ENCODE data around the gene SHANK1.
"Not testable (repeated sequence)": the region's sequence is repeated elsewhere in the genome, so short reads cannot be mapped to it uniquely, and the experiment has no call there.

SHANK1 gene

DNA sequence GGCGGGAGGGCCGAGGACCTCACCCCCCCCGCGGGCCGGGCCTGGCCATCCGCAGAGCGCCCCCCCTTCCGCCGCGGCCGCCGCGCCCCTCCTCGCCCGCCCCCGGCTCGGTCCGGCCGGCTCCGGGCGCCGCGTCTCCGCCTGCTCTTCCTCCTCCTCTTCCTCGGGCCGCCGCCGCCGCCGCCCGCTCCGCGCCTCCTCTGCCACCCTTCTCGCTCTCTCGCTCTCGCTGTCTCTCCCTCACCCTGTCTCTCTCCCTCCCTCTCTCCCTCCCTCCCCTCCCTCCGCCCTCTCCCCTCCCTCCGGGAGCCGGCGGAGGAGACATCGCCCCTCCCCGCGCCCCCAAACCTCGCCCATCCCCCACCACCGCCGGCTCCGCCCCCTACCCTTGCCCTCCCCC is at the start of gene SHANK1:
Gene SHANK1 (minus strand): TSS at position 237 of the 400 bp plus-strand sequence. CDS start 2,883 bp downstream, outside the sequence.
- no peak for DNase-seq (ENCODE audit: low read depth)

DNA sequence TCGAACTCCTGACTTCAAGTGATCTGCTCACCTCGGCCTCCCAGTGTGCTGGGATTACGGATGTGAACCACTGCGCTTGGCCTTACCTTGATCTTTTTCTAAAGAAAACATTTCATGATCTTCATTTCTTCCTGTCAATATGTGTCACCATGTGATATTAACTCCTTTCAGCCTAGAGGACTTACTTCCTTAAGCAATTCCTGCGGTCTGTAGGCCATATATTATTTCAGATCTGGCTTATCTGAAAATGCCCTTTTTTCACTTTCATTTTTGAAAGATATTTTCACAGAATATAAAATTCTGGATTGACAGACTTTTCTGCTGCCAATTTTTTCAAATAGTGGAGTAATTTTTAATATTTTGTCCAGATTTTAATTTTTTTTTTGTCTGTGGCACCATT is 48.7 kb upstream of the SHANK1 start:
- DNase-seq (ENCODE audit: low read depth) = no peak

DNA sequence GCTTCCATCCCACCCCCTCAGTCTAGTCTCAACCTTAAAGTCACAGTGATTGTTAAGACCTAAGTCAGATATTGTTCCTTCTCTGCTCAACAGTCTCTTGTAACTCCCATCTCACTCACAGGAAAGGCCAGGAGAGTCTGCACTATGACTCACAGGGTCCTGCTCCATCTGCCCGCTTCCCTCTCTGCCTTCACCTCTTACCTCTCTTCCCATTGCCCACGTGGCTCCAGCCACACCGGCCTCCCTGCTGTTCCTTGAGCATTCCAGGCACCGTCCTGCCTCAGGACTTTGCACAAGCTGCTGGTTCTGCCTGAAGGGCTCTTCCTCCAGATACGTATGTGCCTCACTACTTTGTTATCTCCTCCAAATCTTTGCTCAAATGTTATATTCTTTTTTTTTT is 47.7 kb upstream of the SHANK1 start:
- not testable (repeated sequence) for DNase-seq (ENCODE audit: low read depth)

DNA sequence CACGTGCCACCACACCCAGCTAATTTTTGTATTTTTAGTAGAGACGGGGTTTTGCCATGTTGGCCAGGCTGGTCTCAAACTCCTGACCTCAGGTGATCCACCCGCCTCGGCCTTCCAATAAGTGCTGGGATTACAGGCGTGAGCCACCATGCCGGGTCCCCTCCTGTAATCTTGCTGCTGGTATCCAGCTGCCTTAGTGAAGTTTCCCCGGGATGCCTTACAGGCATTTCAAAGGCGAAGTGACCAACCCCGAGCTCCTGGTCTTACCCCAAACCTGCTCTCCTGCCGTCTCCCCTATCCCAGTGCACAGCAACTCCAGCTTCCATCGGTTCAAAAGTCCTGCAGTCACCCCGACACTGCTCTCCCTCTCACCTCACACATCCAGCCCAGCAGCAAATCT is 47.1 kb upstream of the SHANK1 start:
- not testable (repeated sequence) for DNase-seq (ENCODE audit: low read depth)

DNA sequence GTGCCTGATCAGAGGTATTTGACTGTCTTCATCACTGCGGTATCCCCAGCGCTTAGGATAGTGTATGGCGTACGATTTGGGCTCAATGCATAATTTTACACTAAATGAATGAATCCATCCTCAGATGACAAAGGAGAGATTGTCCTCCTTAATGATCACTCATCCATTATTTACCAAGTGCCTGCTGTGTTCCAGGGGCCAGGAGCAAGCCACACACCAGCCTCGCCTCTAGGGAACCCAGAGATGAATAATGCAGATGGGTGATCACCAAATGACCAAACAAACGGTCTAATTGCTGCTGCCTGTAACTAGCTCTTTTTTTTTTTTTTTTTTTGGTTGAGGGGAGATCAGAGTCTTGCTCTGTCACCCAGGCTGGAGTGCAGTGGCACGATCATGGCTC is 44.8 kb upstream of the SHANK1 start:
- no peak for DNase-seq (ENCODE audit: low read depth)

DNA sequence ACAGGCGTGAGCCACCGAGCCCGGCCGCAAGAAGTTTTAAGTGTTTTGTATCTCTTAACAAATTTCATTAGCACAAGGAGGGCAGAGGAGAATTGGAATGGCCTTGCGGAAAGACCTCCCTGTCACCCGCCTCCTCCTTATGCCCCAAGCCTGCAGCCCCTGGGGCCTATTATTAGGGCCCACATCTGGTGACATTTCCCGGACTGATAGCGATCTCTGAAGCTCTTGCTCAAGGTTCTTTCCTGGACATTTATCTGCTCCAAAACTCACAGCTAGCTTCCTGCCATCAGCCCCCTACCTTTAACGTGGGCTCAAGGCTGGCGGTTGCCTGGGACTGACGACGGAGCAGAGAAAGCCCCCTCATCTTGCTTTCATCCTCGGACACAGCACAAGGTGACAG is 43.9 kb upstream of the SHANK1 start:
- DNase-seq (ENCODE audit: low read depth) = not testable (repeated sequence)

DNA sequence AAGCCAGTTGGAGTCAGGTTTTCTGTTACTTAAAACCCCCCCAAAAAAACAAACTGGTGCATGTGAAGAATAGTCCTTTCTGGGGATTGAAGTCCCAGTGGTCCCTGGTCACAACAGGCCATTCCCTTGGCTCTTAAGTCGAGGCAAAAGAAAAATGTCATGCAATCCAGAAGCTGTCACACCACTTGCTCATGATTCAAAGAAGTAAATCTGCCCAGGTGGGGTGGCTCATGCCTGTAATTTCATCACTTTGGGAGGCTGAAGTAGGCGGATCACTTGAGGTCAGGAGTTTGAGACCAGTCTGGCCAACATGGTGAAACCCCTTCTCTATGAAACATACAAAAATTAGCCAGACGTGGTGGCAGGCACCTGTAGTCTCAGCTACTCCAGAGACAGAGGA is 41.9 kb upstream of the SHANK1 start:
- DNase-seq (ENCODE audit: low read depth) = not testable (repeated sequence)

DNA sequence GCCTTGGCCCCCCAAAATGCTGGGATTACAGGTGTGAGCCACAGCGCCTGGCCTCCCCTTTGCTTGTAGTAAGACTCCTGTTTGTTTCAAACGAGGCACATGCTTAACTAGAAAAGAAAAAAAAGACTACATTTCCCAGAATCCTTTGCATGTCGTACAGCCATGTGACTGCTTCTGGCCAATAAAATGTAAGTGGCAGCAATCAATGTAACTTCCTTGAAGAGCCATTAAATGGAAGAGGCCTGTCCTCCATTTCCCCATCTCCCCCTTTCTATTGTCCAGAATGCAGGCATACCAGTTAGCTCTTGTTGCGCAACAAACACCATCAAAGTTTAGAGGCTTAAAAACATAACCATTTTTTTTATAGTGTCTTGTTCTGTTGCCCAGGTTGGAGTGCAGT is 40.3 kb upstream of the SHANK1 start:
- no peak for DNase-seq (ENCODE audit: low read depth)

DNA sequence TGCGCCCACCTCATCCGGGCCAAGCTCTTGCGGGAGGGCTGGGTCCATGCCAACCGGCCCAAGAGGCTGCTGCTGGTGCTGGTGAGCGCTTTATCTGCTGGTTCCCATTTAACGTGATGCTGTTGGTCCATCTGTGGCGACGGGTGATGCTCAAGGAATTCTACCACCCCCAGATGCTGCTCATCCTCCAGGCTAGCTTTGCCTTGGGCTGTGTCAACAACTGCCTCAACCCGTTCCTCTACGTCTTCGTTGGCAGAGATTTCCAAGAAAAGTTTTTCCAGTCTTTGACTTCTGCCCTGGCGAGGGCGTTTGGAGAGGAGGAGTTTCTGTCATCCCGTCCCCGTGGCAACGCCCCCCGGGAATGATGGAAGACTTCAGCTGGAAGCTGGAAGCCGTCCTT is 39.5 kb upstream of the SHANK1 start:
- DNase-seq (ENCODE audit: low read depth) = not testable (repeated sequence)

DNA sequence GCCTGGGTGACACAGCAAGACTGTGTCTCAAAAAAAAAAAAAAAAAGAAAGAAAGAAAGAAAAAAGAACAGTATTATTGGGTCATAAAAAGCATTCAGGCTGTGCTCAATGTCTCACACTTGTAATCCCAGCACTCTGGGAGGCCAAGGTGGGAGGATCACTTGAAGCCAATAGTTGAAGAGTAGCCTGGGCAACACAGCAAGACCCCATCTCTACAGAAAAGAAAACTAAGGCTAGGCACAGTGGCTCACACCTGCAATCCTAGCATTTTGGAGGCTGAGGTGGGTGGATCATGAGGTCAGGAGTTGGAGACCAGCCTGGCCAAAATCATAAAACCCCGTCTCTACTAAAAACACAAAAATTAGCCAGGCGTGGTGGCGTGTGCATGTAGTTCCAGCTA is 38.0 kb upstream of the SHANK1 start:
- not testable (repeated sequence) for DNase-seq (ENCODE audit: low read depth)

DNA sequence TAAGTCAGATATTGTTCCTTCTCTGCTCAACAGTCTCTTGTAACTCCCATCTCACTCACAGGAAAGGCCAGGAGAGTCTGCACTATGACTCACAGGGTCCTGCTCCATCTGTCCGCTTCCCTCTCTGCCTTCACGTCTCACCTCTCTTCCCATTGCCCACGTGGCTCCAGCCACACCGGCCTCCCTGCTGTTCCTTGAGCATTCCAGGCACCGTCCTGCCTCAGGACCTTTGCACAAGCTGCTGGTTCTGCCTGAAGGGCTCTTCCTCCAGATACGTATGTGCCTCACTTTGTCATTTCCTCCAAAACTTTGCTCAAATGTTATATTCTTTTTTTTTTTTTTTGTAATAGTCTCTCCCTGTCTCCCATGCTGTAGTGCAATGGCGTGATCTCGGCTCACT is 36.6 kb upstream of the SHANK1 start:
- not testable (repeated sequence) for DNase-seq (ENCODE audit: low read depth)

DNA sequence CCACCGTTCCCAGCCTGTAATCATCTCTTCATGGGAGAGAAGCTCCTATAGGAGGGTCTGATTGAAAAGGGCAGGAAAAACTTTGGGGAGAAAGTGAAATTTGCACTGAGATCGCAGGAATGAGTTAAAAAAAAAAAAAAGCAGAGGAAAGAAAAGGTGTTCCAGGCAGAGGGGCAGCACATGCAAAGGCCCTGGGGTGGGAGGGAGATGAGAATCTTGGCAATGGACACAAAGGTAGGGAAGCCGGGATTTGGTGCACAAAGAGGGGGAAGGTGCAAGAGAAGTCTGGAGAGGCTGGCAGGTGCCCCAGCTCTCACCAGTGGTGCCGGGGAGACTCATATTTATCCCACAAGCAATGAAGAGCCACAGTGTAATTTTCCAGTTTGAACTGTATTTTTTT is 34.3 kb upstream of the SHANK1 start:
- no peak for DNase-seq (ENCODE audit: low read depth)

DNA sequence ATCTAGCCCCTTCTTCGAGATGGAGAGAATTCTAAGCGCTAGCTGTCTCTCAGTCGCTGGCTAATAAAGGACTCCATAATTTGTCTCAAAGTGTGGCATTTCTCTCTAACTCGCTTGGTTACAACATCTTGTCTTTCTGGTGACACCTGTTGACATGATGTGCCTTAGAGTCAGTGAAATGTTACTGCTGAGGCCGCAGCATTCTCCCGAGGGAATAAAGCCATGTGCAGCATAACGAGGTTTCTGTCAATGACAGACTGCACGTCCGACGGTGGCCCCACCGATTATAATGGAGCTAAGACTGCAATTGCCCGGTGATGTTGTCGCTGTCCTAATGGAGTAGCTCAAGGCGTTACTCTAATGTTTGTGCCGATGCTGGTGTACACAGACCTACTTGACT is 30.4 kb upstream of the SHANK1 start:
- DNase-seq (ENCODE audit: low read depth) = no peak

DNA sequence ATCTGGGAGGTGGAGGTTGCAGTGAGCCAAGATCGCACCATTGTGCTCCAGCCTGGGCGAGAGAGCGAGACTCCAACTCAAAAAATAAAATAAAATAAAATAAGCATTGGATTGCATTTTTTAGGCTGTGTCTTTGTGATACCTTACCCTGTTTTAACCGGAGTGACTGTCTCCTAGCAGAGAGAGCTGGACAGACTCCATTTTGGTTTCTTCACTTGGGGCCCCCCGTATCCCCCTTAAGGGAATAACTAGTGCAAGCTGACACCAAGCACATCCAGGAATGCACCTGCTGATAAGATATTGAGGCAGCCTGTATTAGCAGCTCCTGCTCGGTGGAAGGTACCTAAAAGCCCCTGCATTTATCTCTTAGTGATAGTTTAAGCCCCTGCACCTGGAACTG is 29.9 kb upstream of the SHANK1 start:
- DNase-seq (ENCODE audit: low read depth) = no peak

DNA sequence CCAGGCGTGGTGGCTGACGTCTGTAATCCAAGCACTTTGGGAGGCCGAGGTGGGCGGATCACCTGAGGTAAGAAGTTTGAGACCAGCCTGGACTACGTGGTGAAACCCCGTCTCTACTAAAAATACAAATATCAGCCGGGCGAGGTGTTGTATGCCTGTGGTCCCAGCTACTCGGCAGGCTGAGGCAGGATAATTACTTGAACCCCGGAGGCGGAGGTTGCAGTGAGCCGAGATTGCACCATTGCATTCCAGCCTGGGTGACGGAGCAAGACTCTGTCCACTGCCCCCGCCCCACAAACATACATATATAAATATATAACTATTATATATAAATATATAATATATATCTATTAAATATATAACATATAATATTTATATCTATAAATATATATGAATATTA is 27.5 kb upstream of the SHANK1 start:
- DNase-seq (ENCODE audit: low read depth) = not testable (repeated sequence)

DNA sequence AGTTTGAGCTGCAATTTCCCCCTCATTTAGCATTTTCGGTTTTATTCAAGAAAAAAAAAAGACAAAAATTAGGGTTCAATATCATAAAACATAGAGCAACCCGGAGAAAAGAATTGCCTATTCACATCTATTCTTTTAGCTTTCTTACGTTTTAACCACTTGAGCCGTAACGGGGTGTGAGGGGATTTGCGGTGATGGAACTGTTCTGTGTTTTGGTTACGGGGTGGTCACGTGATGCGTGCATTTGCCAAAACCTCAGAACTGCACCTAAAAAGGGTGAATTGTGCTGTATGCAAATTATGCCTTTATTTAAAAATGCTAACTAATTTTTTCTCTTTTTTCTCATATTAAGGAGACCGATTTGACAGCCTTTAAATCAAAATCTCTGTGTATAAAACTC is 25.6 kb upstream of the SHANK1 start:
- DNase-seq (ENCODE audit: low read depth) = no peak

DNA sequence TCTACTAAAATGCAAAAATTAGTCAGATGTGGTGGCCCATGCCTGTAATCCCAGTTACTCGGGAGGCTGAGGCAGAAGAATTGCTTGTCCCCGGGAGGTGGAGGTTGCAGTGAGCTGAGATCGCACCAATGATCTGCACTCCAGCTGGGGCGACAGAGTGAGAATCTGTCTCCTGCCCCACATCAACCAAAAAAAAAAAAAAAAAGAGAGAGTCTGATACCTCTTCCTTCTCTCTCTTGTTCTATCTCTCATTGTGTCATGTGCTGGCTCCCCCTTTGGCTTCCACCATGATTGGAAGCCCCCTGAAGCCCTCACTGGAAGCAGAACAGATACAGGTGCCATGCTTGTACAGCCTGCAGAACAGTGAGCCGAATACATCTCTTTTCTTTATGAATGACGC is 23.9 kb upstream of the SHANK1 start:
- DNase-seq (ENCODE audit: low read depth) = no peak

DNA sequence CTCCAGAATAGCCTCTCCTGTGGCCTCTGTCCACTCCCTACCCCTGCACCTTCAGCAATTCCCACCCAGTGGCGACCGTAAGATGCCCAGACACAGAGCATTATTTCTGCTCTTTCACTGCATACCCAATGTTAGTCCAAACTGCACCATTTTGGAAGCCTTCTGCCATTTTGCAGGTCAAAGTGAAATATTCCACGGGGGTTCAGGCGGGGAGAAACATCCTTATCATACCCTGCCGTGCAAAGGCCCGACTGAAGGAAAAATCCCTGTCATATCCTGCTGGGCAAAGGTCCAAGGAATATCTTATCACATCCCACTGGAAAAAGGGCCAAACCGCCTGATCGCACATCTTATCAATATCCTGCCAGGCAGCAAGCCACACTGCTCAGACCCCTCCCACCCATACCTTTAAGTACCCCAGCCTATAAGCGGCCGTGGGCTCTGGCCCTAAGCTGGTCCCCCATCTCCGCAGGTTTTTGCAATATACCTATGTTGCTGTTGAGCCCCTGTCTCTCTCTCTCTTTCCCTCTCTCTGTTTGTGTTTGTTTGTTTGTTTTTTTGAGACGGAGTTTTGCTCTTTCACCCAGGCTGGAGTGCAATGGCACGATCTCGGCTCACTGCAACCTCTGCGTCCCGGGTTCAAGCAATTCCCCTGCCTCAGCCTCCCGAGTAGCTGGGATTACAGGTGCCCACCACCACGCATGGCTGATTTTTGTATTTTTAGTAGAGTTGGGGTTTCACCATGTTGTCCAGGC is 21.8 kb upstream of the SHANK1 start:
- DNase-seq (ENCODE audit: low read depth) = no peak

DNA sequence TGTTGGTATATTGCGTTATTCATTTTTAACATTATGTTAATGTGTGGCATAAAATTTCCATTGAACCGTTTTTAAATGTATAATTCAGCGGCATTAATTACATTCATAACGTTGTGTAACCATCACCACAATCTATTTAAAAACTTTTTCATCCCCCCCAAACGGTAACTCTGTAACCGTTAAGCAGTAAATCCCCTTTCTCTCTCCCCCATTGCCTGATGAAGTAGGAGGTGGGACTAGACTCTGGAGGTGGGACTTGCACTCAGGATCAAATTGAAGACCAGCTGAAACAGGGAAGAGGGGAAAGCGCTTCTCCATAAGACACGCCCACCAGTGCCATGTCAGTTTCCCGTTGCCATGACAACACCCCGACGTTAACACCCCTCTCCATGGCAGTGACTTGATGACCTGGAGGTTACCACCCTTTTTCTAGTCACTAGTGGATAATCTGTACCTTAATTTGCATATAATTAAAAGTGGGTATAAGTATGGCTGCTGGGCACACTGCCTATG is 20.4 kb upstream of the SHANK1 start:
- no peak for DNase-seq (ENCODE audit: low read depth)

DNA sequence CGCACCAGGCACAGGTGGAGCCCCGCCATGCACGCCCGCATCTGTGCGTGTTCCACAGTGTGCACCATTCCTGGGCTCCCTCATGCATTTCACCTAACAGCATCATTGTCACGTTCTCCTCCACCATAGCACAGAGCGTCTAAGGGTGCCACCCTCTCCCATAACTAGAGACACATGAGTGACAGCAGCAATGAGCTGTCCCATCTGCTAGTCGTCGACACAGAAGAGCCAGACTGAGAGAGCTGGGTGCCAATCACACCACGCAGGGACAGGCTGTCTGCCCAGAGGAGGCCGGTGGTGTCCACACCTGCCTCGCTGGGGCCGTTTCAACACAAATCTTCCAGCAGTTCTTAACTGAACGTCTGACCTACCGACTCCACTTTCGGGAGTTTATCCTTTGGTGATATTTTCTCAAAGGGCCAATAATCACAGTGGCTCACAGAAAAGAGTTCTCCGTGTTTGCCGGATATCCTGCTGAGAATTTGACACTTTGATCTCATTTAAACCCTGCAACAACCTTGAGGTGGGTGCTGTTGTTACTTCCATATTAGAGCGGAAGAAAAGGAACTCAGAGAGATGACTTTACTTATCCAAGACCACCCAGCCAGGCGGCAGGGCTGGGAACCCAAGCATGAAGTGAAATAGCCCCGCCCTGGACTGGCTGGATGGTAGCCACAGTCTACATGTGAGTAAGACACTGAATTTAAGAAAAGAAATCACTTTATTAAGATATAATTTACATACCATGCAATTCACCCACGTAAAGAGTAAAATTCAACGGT is 19.7 kb upstream of the SHANK1 start:
- DNase-seq (ENCODE audit: low read depth) = no peak

DNA sequence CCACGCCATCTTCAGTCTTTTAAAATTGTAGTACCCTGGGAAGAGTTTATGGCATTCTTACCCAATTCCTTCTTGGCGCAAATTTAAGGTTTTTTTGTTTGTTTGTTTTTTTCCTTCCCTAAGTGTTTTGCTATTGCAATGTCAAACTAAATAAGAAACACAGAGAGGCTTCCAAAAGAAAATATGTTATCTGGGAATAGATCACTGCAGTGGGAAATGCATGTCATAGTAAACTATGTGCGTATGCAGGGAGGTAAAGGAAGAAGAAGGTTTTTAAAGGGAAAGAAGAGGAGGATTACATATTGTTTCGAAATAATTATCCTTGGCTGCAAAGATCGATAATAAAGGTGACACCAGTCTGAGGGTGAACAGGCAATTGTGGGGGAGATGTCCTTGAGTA is 16.7 kb upstream of the SHANK1 start:
- no peak for DNase-seq (ENCODE audit: low read depth)

DNA sequence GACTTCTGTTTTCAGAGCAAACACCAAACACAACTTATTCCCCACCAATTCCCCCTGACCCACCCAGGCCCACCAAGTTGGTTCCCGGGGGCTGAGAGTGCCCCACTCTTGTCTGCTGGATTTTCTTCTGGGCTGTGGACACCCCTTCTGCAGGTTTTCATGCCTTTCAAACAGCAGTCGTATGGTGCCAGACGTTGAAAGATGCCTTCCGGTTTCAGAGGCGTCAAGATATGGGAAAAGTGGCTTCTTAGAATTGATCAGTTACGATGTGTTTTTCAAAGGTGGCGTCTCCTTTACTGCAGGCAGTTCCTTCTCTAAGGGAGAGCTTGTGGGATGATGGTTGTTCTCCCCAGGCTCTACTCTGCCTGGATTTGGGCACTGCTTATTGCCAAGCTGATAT is 16.3 kb upstream of the SHANK1 start:
- no peak for DNase-seq (ENCODE audit: low read depth)

DNA sequence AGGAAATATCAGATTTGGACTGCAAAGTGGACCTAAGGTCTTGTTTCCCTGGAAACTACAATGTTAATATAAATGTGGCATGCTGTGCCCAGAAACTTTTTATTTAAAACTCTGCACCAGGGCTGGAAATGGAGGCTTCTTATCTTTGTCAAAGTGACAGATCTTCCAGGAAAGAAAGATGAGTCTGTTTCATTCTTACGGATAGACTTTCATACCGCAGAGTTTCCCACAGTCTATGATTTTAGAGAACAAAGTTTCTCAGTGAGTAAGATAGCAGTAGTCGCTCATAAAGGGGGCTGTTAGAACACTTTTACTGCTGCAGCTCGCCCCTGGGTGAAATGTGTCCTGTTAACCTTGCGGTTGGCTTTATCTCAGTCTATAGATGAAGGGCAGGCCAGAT is 10.3 kb upstream of the SHANK1 start:
- no peak for DNase-seq (ENCODE audit: low read depth)
